ENCODE data around the gene RHOF. TPM values are rescaled to one million over a fixed set of nuclear protein-coding genes. Genes with fewer than 3 reads are reported as not detected.

The RHOF gene
- total and polyA plus RNA-seq, 2 of the 8 experiments (the other 6 are each of a cell fraction or from before 2014, with no cell fraction given), result 23.8 to 31.9 TPM

- peak; percentile 22; the same call in 1 of the 2 replicates for TF ChIP-seq CREB1 (IDR thresholded peaks at IDR 0.05)
- peak in 1 of 2 experiments; percentile 37; a peak in 1 of 3 replicates for TF ChIP-seq POLR2A (IDR thresholded peaks at IDR 0.05; ENCODE audit: control extremely low read depth in 1 of 2, low read depth in 2 of 2, low read length in 2 of 2)
- peak; percentile 28; the same call in 1 of the 2 replicates for TF ChIP-seq TBP (IDR thresholded peaks at IDR 0.05; ENCODE audit: low read depth, low read length)
- peak in 1 of 2 experiments; percentile 26; a peak in 1 of 4 replicates for TF ChIP-seq RAD21 (IDR thresholded peaks at IDR 0.05 in 1 of 2, conservative IDR thresholded peaks at IDR 0.05 in 1 of 2; ENCODE audit: low read depth in 2 of 2, low read length in 2 of 2)
Measured at GRCh38 chr12:121796855-121797751, 3.6 kb upstream of the RHOF start (continued).
